ENCODE results near the gene PTGDS. TPM values are rescaled to one million over a fixed set of nuclear protein-coding genes. Genes with fewer than 3 reads are reported as not detected.

Gene PTGDS
- total RNA-seq, 1 experiment from 2014 or later: 2.2 TPM

DNA sequence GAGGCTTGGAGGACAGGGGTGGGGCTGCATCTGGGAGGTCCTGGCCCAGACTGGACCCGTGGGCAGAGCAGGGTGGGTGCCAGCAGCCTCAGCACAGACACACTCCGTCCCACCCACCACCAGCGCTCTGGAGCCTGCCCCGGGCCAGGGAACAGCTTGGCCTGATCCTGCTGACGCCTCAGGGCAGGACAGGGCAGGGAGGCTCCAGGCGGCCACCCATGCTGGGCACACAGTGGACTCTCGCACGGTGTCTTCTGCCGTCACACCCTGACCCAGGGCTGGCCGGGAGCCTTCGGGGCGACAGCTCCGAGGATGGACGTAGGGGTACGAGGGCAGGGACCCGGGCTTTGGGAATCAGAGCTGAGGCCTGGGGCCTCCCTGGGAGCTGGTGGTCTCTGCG lies 8.2 kb upstream of the PTGDS start:
- Mint-ChIP-seq H3K9me3 (no peaks in the 10 kb centered on the region), H3K4me1 (peaks cover 10% of the 10 kb centered on the region), H3K27ac (no peak overlapping the region), H3K36me3 (no peaks in the 10 kb centered on the region), H3K27me3 (ENCODE audit: low read depth) (no peaks in the 10 kb centered on the region), H3K4me3 (no peak overlapping the region)
- TF ChIP-seq, protein P1, sequence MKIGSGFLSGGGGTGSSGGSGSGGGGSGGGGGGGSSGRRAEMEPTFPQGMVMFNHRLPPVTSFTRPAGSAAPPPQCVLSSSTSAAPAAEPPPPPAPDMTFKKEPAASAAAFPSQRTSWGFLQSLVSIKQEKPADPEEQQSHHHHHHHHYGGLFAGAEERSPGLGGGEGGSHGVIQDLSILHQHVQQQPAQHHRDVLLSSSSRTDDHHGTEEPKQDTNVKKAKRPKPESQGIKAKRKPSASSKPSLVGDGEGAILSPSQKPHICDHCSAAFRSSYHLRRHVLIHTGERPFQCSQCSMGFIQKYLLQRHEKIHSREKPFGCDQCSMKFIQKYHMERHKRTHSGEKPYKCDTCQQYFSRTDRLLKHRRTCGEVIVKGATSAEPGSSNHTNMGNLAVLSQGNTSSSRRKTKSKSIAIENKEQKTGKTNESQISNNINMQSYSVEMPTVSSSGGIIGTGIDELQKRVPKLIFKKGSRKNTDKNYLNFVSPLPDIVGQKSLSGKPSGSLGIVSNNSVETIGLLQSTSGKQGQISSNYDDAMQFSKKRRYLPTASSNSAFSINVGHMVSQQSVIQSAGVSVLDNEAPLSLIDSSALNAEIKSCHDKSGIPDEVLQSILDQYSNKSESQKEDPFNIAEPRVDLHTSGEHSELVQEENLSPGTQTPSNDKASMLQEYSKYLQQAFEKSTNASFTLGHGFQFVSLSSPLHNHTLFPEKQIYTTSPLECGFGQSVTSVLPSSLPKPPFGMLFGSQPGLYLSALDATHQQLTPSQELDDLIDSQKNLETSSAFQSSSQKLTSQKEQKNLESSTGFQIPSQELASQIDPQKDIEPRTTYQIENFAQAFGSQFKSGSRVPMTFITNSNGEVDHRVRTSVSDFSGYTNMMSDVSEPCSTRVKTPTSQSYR (CRISPR knock-in tag; IDR thresholded peaks at IDR 0.05): no peak
- no peak for TF ChIP-seq ZNF232 (CRISPR knock-in tag; IDR thresholded peaks at IDR 0.05)
- no peak for TF ChIP-seq ZNF138 (CRISPR knock-in tag; conservative IDR thresholded peaks at IDR 0.05)
- TF ChIP-seq NR2C2 (CRISPR knock-in tag; IDR thresholded peaks at IDR 0.05): no peak
- TF ChIP-seq, protein P2, sequence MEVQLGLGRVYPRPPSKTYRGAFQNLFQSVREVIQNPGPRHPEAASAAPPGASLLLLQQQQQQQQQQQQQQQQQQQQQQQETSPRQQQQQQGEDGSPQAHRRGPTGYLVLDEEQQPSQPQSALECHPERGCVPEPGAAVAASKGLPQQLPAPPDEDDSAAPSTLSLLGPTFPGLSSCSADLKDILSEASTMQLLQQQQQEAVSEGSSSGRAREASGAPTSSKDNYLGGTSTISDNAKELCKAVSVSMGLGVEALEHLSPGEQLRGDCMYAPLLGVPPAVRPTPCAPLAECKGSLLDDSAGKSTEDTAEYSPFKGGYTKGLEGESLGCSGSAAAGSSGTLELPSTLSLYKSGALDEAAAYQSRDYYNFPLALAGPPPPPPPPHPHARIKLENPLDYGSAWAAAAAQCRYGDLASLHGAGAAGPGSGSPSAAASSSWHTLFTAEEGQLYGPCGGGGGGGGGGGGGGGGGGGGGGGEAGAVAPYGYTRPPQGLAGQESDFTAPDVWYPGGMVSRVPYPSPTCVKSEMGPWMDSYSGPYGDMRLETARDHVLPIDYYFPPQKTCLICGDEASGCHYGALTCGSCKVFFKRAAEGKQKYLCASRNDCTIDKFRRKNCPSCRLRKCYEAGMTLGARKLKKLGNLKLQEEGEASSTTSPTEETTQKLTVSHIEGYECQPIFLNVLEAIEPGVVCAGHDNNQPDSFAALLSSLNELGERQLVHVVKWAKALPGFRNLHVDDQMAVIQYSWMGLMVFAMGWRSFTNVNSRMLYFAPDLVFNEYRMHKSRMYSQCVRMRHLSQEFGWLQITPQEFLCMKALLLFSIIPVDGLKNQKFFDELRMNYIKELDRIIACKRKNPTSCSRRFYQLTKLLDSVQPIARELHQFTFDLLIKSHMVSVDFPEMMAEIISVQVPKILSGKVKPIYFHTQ (CRISPR knock-in tag; IDR thresholded peaks at IDR 0.05): no peak
- no peak for TF ChIP-seq SOX15 (CRISPR knock-in tag; IDR thresholded peaks at IDR 0.05)
- ATAC-seq: no peak
- ChIA-PET POLR2A (interaction anchor here (0.6 kb wide), 1 partner anchor 407 kb away, joined by 5 read pairs; no protein-coding TSS in a partner anchor), CTCF (interaction anchor here (0.5 to 4.5 kb wide), 6 partner anchors 9 to 331 kb away, joined by 3 to 19 read pairs (median 6); no protein-coding TSS in a partner anchor)
- DNase-seq (ENCODE audit: low spot score): no peak

DNA sequence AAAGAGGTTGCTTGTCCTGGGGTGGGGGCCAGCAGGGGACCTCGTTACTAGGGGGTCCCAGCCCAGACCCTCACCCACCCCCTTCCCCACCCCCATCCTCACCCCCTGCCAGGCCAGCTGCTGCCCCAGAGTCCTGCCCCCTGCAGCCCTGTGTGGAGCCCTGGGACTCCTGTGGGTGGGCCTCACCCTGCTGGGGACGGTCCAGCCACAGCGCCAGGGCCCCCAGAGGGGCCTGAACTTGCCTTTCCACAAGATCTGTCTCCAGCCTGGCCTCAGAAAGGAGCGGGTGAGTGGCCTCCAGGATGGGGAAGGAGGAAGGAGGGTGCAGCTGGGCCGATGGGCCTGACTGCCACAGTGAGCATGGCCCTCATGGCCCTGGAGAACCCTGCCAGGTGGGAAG lies 7.5 kb upstream of the PTGDS start:
- H3K9me3 Mint-ChIP-seq: no peaks in the 10 kb centered on the region
- H3K27me3 Mint-ChIP-seq (ENCODE audit: low read depth): no peaks in the 10 kb centered on the region
- ChIA-PET POLR2A (no interaction called here), CTCF (interaction anchor here (0.5 to 4.5 kb wide), 5 partner anchors 8 to 331 kb away, joined by 3 to 19 read pairs (median 8); no protein-coding TSS in a partner anchor)
- no peak for ATAC-seq
- no peaks in the 10 kb centered on the region for H3K36me3 Mint-ChIP-seq
- no peak overlapping the region for H3K4me3 Mint-ChIP-seq
- H3K4me1 Mint-ChIP-seq: peaks cover 10% of the 10 kb centered on the region
- no peak overlapping the region for H3K27ac Mint-ChIP-seq
- no peak for TF ChIP-seq ATF2 (CRISPR knock-in tag; IDR thresholded peaks at IDR 0.05; ENCODE audit: borderline replicate concordance, low read depth)
- TF ChIP-seq ATF1 (CRISPR knock-in tag; IDR thresholded peaks at IDR 0.05): no peak
- no peak for TF ChIP-seq TCF7 (CRISPR knock-in tag; IDR thresholded peaks at IDR 0.05; ENCODE audit: low read depth)
- TF ChIP-seq NR1H2 (CRISPR knock-in tag; IDR thresholded peaks at IDR 0.05): no peak
- TF ChIP-seq CBFB (CRISPR knock-in tag; IDR thresholded peaks at IDR 0.05; ENCODE audit: low read depth): no peak
- no peak for TF ChIP-seq PRRX2 (CRISPR knock-in tag; IDR thresholded peaks at IDR 0.05)
- no peak for TF ChIP-seq JAZF1 (CRISPR knock-in tag; IDR thresholded peaks at IDR 0.05)
- no peak for TF ChIP-seq CDX4 (CRISPR knock-in tag; IDR thresholded peaks at IDR 0.05; ENCODE audit: borderline replicate concordance)
- no peak for DNase-seq (ENCODE audit: low spot score)

GRCh38 chr9:136970361-136970760 lies 6.9 kb upstream of the PTGDS start:
- TF ChIP-seq FOXK1 (CRISPR knock-in tag; IDR thresholded peaks at IDR 0.05) (no peak), TCF7 (CRISPR knock-in tag; IDR thresholded peaks at IDR 0.05; ENCODE audit: low read depth) (no peak), GABPB1 (CRISPR knock-in tag; IDR thresholded peaks at IDR 0.05) (no peak)
- TF ChIP-seq, protein P3, sequence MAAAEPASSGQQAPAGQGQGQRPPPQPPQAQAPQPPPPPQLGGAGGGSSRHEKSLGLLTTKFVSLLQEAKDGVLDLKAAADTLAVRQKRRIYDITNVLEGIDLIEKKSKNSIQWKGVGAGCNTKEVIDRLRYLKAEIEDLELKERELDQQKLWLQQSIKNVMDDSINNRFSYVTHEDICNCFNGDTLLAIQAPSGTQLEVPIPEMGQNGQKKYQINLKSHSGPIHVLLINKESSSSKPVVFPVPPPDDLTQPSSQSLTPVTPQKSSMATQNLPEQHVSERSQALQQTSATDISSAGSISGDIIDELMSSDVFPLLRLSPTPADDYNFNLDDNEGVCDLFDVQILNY (CRISPR knock-in tag; IDR thresholded peaks at IDR 0.05): no peak
- ChIA-PET CTCF (interaction anchor here (0.7 to 4.5 kb wide), 4 partner anchors 8 to 65 kb away, joined by 3 to 19 read pairs (median 9); no protein-coding TSS in a partner anchor), POLR2A (no interaction called here)
- Mint-ChIP-seq H3K36me3 (no peaks in the 10 kb centered on the region), H3K4me1 (peaks cover 10% of the 10 kb centered on the region), H3K27ac (no peak overlapping the region), H3K4me3 (no peak overlapping the region), H3K27me3 (ENCODE audit: low read depth) (no peaks in the 10 kb centered on the region), H3K9me3 (no peaks in the 10 kb centered on the region)
- DNase-seq (ENCODE audit: low spot score) (no peak), ATAC-seq (no peak)
